Mucosa of descending colon (tissue), 3 donors: Measurements from ENCODE around the gene GVQW3. TPM values are rescaled to one million over a fixed set of nuclear protein-coding genes. Genes with fewer than 3 reads are reported as not detected.
A peak's percentile ranks its signal among the peaks of the same experiment; 100 is the strongest.

ENCODE experiments used
- ATAC-seq: fragments of 200-7000 bp; cut with Tn5 transposase; one replicate; pipeline ENCODE4 v1.9.1; 2020; ENCODE audit warnings: mild to moderate bottlenecking, moderate library complexity
- DNase-seq, 3 donors: peaks; one replicate each; pipeline ENCODE4 v3.0.0-alpha.2; 2020
- H3K36me3 ChIP-seq: fragments of 200-600 bp; one replicate; pipeline ENCODE4 v1.8.0; 2021; ENCODE audit warnings: low read depth, mild to moderate bottlenecking
- H3K4me1 ChIP-seq: fragments of 200-600 bp; one replicate; pipeline ENCODE4 v1.8.0; 2021; ENCODE audit warnings: low read depth, mild to moderate bottlenecking
- H3K4me3 ChIP-seq: fragments of 200-600 bp; one replicate; pipeline ENCODE4 v1.8.0; 2021; ENCODE audit warnings: mild to moderate bottlenecking
- H3K9me3 ChIP-seq: fragments of 200-600 bp; one replicate; pipeline ENCODE4 v1.8.0; 2021; ENCODE audit warnings: mild to moderate bottlenecking
- intact Hi-C, 2 donors: fragments of 100-400 bp; cut with DNase I in 1 of 2; cut with micrococcal nuclease in 1 of 2; formaldehyde crosslinking; loops; one replicate each; pipeline versions ENCODE4 v1.11.0 to v1.11.1; 2022; cut with DNase I, micrococcal nuclease
- total RNA-seq, 3 donors: library from RNA; stranded (reverse); fragmentation: NEBNext Ultra II Directional in 2 of 3; extraction: Animal tissue kit (Norgen Biotek cat#: 25700) in 2 of 3; gene quantifications; one replicate each; pipeline versions ENCODE4 v1.2.1 to v1.2.4, GENCODE V29; 2021 to 2023
- TF ChIP-seq, protein P1 (sequence below): fragments of 200-600 bp; IDR thresholded peaks from one replicate; pipeline ENCODE4 v1.8.0; 2022; ENCODE audit warnings: antibody characterized with exemption, mild to moderate bottlenecking
- donor health status: DM: no; HTN: no; CAD: no; lungs with moderate emphysema.
- donor health status: DM: no; HTN: no; CAD: no.
- donor health status: DM: no; HTN: yes; CAD: no.

The GVQW3 gene
- total RNA-seq, 3 donors from 2014 or later: 3.3 to 4.7 (median 3.5) TPM

GRCh38 chr11:76376746-76377558 lies 4.2 kb upstream of the GVQW3 start:
- TF ChIP-seq, protein P1, sequence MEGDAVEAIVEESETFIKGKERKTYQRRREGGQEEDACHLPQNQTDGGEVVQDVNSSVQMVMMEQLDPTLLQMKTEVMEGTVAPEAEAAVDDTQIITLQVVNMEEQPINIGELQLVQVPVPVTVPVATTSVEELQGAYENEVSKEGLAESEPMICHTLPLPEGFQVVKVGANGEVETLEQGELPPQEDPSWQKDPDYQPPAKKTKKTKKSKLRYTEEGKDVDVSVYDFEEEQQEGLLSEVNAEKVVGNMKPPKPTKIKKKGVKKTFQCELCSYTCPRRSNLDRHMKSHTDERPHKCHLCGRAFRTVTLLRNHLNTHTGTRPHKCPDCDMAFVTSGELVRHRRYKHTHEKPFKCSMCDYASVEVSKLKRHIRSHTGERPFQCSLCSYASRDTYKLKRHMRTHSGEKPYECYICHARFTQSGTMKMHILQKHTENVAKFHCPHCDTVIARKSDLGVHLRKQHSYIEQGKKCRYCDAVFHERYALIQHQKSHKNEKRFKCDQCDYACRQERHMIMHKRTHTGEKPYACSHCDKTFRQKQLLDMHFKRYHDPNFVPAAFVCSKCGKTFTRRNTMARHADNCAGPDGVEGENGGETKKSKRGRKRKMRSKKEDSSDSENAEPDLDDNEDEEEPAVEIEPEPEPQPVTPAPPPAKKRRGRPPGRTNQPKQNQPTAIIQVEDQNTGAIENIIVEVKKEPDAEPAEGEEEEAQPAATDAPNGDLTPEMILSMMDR: no peak
- H3K4me1 ChIP-seq: peaks cover 44% of the 10 kb centered on the region
- intact Hi-C loops: no loop called here
- DNase-seq (no peak), ATAC-seq (peak; percentile 3)
- peaks cover 3% of the 10 kb centered on the region for H3K36me3 ChIP-seq
- no peaks in the 10 kb centered on the region for H3K9me3 ChIP-seq
- no peak overlapping the region for H3K4me3 ChIP-seq

DNA sequence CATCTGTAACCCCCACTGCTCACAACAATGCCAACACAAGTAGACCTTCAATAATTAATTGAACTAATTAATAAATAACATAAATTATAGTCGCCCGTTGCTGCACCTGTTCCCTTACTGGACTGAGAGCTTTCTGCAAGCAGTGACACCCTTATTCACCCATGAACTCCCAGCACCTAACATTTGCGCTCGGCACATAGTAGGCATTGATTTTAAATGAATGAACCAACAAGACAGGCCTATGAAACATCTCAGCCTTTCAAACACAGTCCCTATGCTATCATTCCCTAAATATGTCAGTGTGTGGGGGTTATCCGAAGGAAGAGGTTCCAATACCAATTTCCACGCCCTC lies 1.3 kb upstream of the GVQW3 start:
- DNase-seq: no peak
- intact Hi-C loops: no loop called here
- Histone ChIP-seq H3K36me3 (peaks cover 3% of the 10 kb centered on the region), H3K4me3 (peak overlapping the region; percentile 95), H3K4me1 (peaks cover 50% of the 10 kb centered on the region), H3K9me3 (no peaks in the 10 kb centered on the region)
- TF ChIP-seq, protein P1: no peak
- ATAC-seq: no peak

GRCh38 chr11:76380159-76380976 lies 755 bp upstream of the GVQW3 start:
- TF ChIP-seq, protein P1: no peak
- peak in 2 of 3 donors; percentile 38 to 73 for DNase-seq
- peak; percentile 1 for ATAC-seq
- peak overlapping the region; percentile 95 for H3K4me3 ChIP-seq
- H3K9me3 ChIP-seq: no peaks in the 10 kb centered on the region
- intact Hi-C loops: no loop called here
- peaks cover 3% of the 10 kb centered on the region for H3K36me3 ChIP-seq
- H3K4me1 ChIP-seq: peaks cover 50% of the 10 kb centered on the region

- TF ChIP-seq, protein P1: no peak
- H3K4me3 ChIP-seq: no peak overlapping the region
- DNase-seq (no peak), ATAC-seq (no peak)
- H3K4me1 ChIP-seq: peaks cover 36% of the 10 kb centered on the region
- peaks cover 3% of the 10 kb centered on the region for H3K36me3 ChIP-seq
- no peaks in the 10 kb centered on the region for H3K9me3 ChIP-seq
- intact Hi-C loops: no loop called here
Measured at GRCh38 chr11:76382209-76382608, 1.1 kb downstream of the GVQW3 start.

- TF ChIP-seq, protein P1: no peak
- intact Hi-C loops: no loop called here
- H3K4me3 ChIP-seq: no peak overlapping the region
- no peak for ATAC-seq
- peaks cover 3% of the 10 kb centered on the region for H3K36me3 ChIP-seq
- H3K4me1 ChIP-seq: peaks cover 13% of the 10 kb centered on the region
- peak in 2 of 3 donors; percentile 51 to 79 for DNase-seq
- H3K9me3 ChIP-seq: no peaks in the 10 kb centered on the region
Measured at GRCh38 chr11:76385903-76386302, 4.8 kb downstream of the GVQW3 start.
